Endothelial cell of umbilical vein (primary cell): ENCODE measurements around the gene ZNF319. TPM values are rescaled to one million over a fixed set of nuclear protein-coding genes. Genes with fewer than 3 reads are reported as not detected.

Experiments used
- BruUV-seq: library from RNA; stranded (reverse); fragments of 400-500 nt; replicated peaks from 2 replicates; lab custom pipeline; 2021; lab: Mats Ljungman, UMichigan
- CTCF ChIA-PET: fragments of 300-600, 350-600 bp; sonication (Branson Sonifier 250); formaldehyde crosslinking; loops from one replicate; lab custom pipeline; 2021; ENCODE audit warnings: antibody characterized with exemption, inconsistent platforms; lab: Charles Lee
- POLR2A ChIA-PET: fragments of 300-600, 350-600 bp; sonication (Branson Sonifier 250); formaldehyde crosslinking; loops from one replicate; lab custom pipeline; 2021; ENCODE audit warnings: antibody characterized with exemption, inconsistent platforms; lab: Charles Lee
- DNase-seq: peaks from one replicate; pipeline ENCODE4 v3.0.0-alpha.2; 2011; ENCODE audit warnings: low read depth, low spot score
- FAIRE-seq: peaks from 2 replicates; lab custom pipeline; 2011; peaks lifted over from hg19 to GRCh38; lab: Jason Lieb, UNC
- H2AFZ ChIP-seq: 2 replicates; pipeline ENCODE4 v1.6.0; 2012; ENCODE audit warnings: low read depth, low read length, control low read depth, inconsistent platforms
- H3K27ac ChIP-seq: 2 replicates; pipeline ENCODE4 v1.5.1; 2011; ENCODE audit warnings: low read depth, mild to moderate bottlenecking, control low read depth, low read length, moderate library complexity; ENCODE audit not compliant: insufficient read depth
- H3K27me3 ChIP-seq, 2 experiments: 2 replicates each; pipeline versions ENCODE4 v1.6.0 to v1.6.1; 2011; ENCODE audit warnings: low read length in 2 of 2, mixed read lengths in 1 of 2; ENCODE audit not compliant: control insufficient read depth in 2 of 2, insufficient read depth in 2 of 2
- H3K36me3 ChIP-seq, 2 experiments: 2 replicates in 1 of 2; 3 replicates in 1 of 2; pipeline ENCODE4 v1.5.1; 2011; ENCODE audit warnings: low read length in 2 of 2, mild to moderate bottlenecking in 1 of 2, moderate library complexity in 1 of 2; ENCODE audit not compliant: control insufficient read depth in 2 of 2, insufficient read depth in 2 of 2; ENCODE audit errors: extremely low read depth in 1 of 2
- H3K4me1 ChIP-seq: 3 replicates; pipeline ENCODE4 v1.5.1; 2011; ENCODE audit warnings: mild to moderate bottlenecking, low read length; ENCODE audit not compliant: control insufficient read depth, insufficient read depth; ENCODE audit errors: extremely low read depth
- H3K4me2 ChIP-seq: 2 replicates; pipeline ENCODE4 v1.6.1; 2011; ENCODE audit warnings: low read length, control low read depth, mixed read lengths; ENCODE audit not compliant: insufficient read depth
- H3K4me3 ChIP-seq, 3 experiments: fragments of 200-600 bp in 1 of 3; sonication (generic), shearing (Covaris generic) in 1 of 3; replicated peaks in 1 of 3; 2 replicates each; pipeline ENCODE4 v1.5.1; 2011 to 2016; ENCODE audit warnings: control low read depth in 3 of 3, low read length in 3 of 3, mild to moderate bottlenecking in 2 of 3, inconsistent platforms in 1 of 3, low read depth in 1 of 3, moderate library complexity in 1 of 3; ENCODE audit not compliant: insufficient read depth in 1 of 3
- H3K79me2 ChIP-seq: 2 replicates; pipeline ENCODE4 v1.6.0; 2012; ENCODE audit warnings: low read length, inconsistent platforms; ENCODE audit not compliant: control insufficient read depth, insufficient read depth
- H3K9ac ChIP-seq: replicated peaks from 2 replicates; pipeline ENCODE3; 2011; ENCODE audit warnings: low read length, control low read depth; ENCODE audit not compliant: insufficient read depth; ENCODE audit errors: extremely low read depth
- H3K9me1 ChIP-seq: replicated peaks from 3 replicates; pipeline ENCODE4 v1.6.0; 2011; ENCODE audit warnings: mild to moderate bottlenecking, low read length; ENCODE audit not compliant: control insufficient read depth, insufficient read depth; ENCODE audit errors: extremely low read depth
- H3K9me3 ChIP-seq: replicated peaks from 2 replicates; pipeline ENCODE4 v1.5.1; 2012; ENCODE audit warnings: low read length, inconsistent platforms; ENCODE audit not compliant: control insufficient read depth, insufficient read depth
- H4K20me1 ChIP-seq: replicated peaks from 2 replicates; pipeline ENCODE3; 2011; ENCODE audit warnings: mild to moderate bottlenecking, low read length; ENCODE audit not compliant: control insufficient read depth, insufficient read depth; ENCODE audit errors: extremely low read depth
- CTCF ChIP-seq, 2 donors: IDR thresholded peaks; 1 replicate in 1 of 2; 2 replicates in 1 of 2; pipeline ENCODE4 v1.5.1; 2011; ENCODE audit warnings: low read length in 2 of 2, mild to moderate bottlenecking in 2 of 2, moderate library complexity in 2 of 2, control low read depth in 1 of 2, inconsistent platforms in 1 of 2, low read depth in 1 of 2; ENCODE audit not compliant: insufficient read depth in 1 of 2; ENCODE audit errors: extremely low read depth in 1 of 2
- EZH2 ChIP-seq: IDR thresholded peaks from 2 replicates; pipeline ENCODE4 v1.6.1; 2012; ENCODE audit warnings: borderline replicate concordance, low read depth, mild to moderate bottlenecking, moderate library complexity, low read length, inconsistent platforms; ENCODE audit not compliant: severe bottlenecking
- FOS ChIP-seq: IDR thresholded peaks from 2 replicates; pipeline ENCODE4 v1.6.1; 2011; ENCODE audit warnings: mild to moderate bottlenecking, low read length, moderate library complexity, borderline replicate concordance; ENCODE audit not compliant: insufficient read depth
- GATA2 ChIP-seq: IDR thresholded peaks from 2 replicates; pipeline ENCODE4 v1.7.0; 2011; ENCODE audit warnings: low read depth, mild to moderate bottlenecking, moderate library complexity, mixed read lengths, low read length; ENCODE audit not compliant: insufficient read length, insufficient read depth
- JUN ChIP-seq: IDR thresholded peaks from 2 replicates; pipeline ENCODE4 v1.6.1; 2011; ENCODE audit warnings: borderline replicate concordance, low read depth; ENCODE audit not compliant: insufficient read length, insufficient read depth
- MAX ChIP-seq: IDR thresholded peaks from 2 replicates; pipeline ENCODE4 v1.6.1; 2011; ENCODE audit not compliant: insufficient read depth, insufficient read length
- MYC ChIP-seq: IDR thresholded peaks from one replicate; pipeline ENCODE4 v1.6.1; 2011; ENCODE audit warnings: mild to moderate bottlenecking, low read depth, low read length
- POLR2A ChIP-seq: IDR thresholded peaks from 2 replicates; pipeline ENCODE4 v1.6.1; 2012; ENCODE audit warnings: low read depth, mild to moderate bottlenecking, control low read depth, low read length
- POLR2AphosphoS5 ChIP-seq: IDR thresholded peaks from 2 replicates; pipeline ENCODE4 v1.6.1; 2012; ENCODE audit warnings: low read depth, mild to moderate bottlenecking, control low read depth, low read length, moderate library complexity; ENCODE audit not compliant: insufficient read depth
- dilution Hi-C: fragments of 300-500 bp; cut with MboI; formaldehyde crosslinking; loops from one replicate; pipeline ENCODE4 v1.15.0; 2019; ENCODE audit warnings: low sequenced_read_pairs; ENCODE audit not compliant: extremely low pct_ligation_motif_present
- intact Hi-C: fragments of 100-400 bp; cut with micrococcal nuclease; formaldehyde crosslinking; loops from one replicate; pipeline ENCODE4 v1.10.0; 2022
- polyA plus RNA-seq, 4 experiments: library from polyadenylated mRNA; depleted of rRNA in 3 of 4; stranded (reverse) in 3 of 4; unstranded in 1 of 4; fragments of >200 nt; gene quantifications; 2 replicates each; pipeline versions ENCODE4 v1.2.1 to v1.2.3, GENCODE V29; 2011 to 2012; ENCODE audit warnings: missing spikeins in 1 of 4
- total RNA-seq: library from RNA; stranded (reverse); gene quantifications from 2 replicates; pipeline ENCODE4 v1.2.3, GENCODE V29; 2021

Gene ZNF319
- total and polyA plus RNA-seq, 2 donors (not counting 3 experiments of a cell fraction or from before 2014, with no cell fraction given): 5.4 to 9.9 TPM

DNA sequence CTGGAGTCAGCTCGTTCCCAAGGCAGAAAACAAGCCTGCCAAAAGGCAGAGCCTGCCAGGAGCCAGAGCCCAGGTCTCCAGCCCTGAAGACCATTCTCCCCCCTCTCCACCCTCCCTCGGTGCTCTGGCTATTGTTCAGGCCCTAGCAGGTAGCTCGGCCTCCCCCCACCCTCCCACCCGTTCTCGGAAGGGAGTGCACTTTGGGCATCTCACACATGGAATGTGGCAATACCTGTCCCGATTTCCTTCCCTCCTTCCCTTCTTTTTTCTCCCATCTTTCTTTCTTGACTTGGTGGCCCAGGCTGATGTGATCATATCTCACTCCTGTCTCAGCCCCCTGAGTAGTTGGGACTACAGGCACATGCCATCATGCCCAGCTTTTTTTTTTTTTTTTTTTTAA, 41.9 kb downstream of the ZNF319 start:
- Histone ChIP-seq H3K79me2 (no peaks in the 10 kb centered on the region), H2AFZ (no peak overlapping the region), H3K9me1 (no peaks in the 10 kb centered on the region), H3K27me3 (no peaks in the 10 kb centered on the region), H3K9ac (no peak overlapping the region), H3K27ac (no peak overlapping the region), H3K9me3 (no peaks in the 10 kb centered on the region), H3K4me3 (no peak overlapping the region), H4K20me1 (no peaks in the 10 kb centered on the region), H3K4me1 (no peaks in the 10 kb centered on the region), H3K36me3 (no peaks in the 10 kb centered on the region), H3K4me2 (no peak overlapping the region)
- intact Hi-C loops (no loop called here), dilution Hi-C loops (no loop called here)
- ChIA-PET POLR2A (no interaction called here), CTCF (interaction anchor here (2.8 kb wide), 1 partner anchor 12 kb away, joined by 8 read pairs; no protein-coding TSS in a partner anchor)
- BruUV-seq: no TSS peak
- DNase-seq: no peak
- no peak for FAIRE-seq
- TF ChIP-seq JUN: no peak
- no peak for TF ChIP-seq MYC
- TF ChIP-seq FOS: no peak
- no peak for TF ChIP-seq POLR2AphosphoS5
- no peak for TF ChIP-seq EZH2
- no peak for TF ChIP-seq POLR2A
- no peak for TF ChIP-seq MAX

GRCh38 chr16:57957673-57958392, 42.6 kb downstream of the ZNF319 start:
- Histone ChIP-seq H3K4me2 (no peak overlapping the region), H3K36me3 (no peaks in the 10 kb centered on the region), H3K79me2 (no peaks in the 10 kb centered on the region), H3K9ac (no peak overlapping the region), H3K27ac (no peak overlapping the region), H3K4me1 (no peaks in the 10 kb centered on the region), H4K20me1 (no peaks in the 10 kb centered on the region), H3K4me3 (no peak overlapping the region), H3K9me1 (no peaks in the 10 kb centered on the region), H2AFZ (no peak overlapping the region), H3K27me3 (no peaks in the 10 kb centered on the region), H3K9me3 (no peaks in the 10 kb centered on the region)
- DNase-seq (no peak), FAIRE-seq (no peak)
- no TSS peak for BruUV-seq
- TF ChIP-seq POLR2A: no peak
- no peak for TF ChIP-seq MYC
- no peak for TF ChIP-seq CTCF (IDR thresholded peaks at IDR 0.05; ENCODE audit: extremely low read depth in 1 of 2, insufficient read depth in 1 of 2, low read depth in 1 of 2, low read length in 2 of 2)
- TF ChIP-seq JUN: no peak
- no peak for TF ChIP-seq GATA2
- POLR2A ChIA-PET: no interaction called here
- intact Hi-C loops (no loop called here), dilution Hi-C loops (no loop called here)
- CTCF ChIA-PET: interaction anchor here (1.0 to 2.8 kb wide), 5 partner anchors 9 to 32 kb away, joined by 3 to 8 read pairs (median 4); no protein-coding TSS in a partner anchor
